HG02973 (cell line): Measurements from ENCODE around the gene RET.

Experiments
- ATAC-seq: cut with Tn5 transposase; IDR thresholded peaks from one replicate; pipeline ENCODE4 v1.9.1; 2021; ENCODE audit warnings: moderate library complexity; ENCODE audit not compliant: unreplicated experiment

RET gene

GRCh38 chr10:43076876-43077420 is at the start of gene RET:
Gene RET, plus strand, starts transcription at chr10:43077069. Its CDS starts 190 bp downstream, at chr10:43077259.
- no peak for ATAC-seq

GRCh38 chr10:43027331-43027955 is 49.4 kb upstream of the RET start:
- no peak for ATAC-seq

- no peak for ATAC-seq
These were observed 48.7 kb upstream of the RET start for GRCh38 chr10:43028143-43028542.

- ATAC-seq: no peak
These were observed 47.8 kb upstream of the RET start for GRCh38 chr10:43029043-43029442.

GRCh38 chr10:43032613-43033012 is 44.3 kb upstream of the RET start:
- no peak for ATAC-seq

GRCh38 chr10:43035800-43036199 is 41.1 kb upstream of the RET start:
- no peak for ATAC-seq

- ATAC-seq: no peak
These were observed 40.1 kb upstream of the RET start for GRCh38 chr10:43036481-43037428.

- ATAC-seq: no peak
These were observed 39.4 kb upstream of the RET start for GRCh38 chr10:43037440-43037839.

GRCh38 chr10:43037942-43038782 is 38.7 kb upstream of the RET start:
- ATAC-seq: no peak

GRCh38 chr10:43038783-43039623 is 37.9 kb upstream of the RET start:
- ATAC-seq: no peak

GRCh38 chr10:43039624-43040481 is 37.0 kb upstream of the RET start:
- ATAC-seq: no peak

GRCh38 chr10:43040482-43041256 is 36.2 kb upstream of the RET start:
- ATAC-seq: no peak

- no peak for ATAC-seq
These were observed 35.2 kb upstream of the RET start for GRCh38 chr10:43041422-43042342.

GRCh38 chr10:43042503-43043341 is 34.1 kb upstream of the RET start:
- ATAC-seq: no peak

- no peak for ATAC-seq
These were observed 33.5 kb upstream of the RET start for GRCh38 chr10:43043342-43043772.

- no peak for ATAC-seq
These were observed 33.0 kb upstream of the RET start for GRCh38 chr10:43043773-43044447.
